DMS53 treated with DMSO at 0.1 percent for 48 hours (cell line): ENCODE results near the gene KCNQ5.

ENCODE experiments used
- DNase-seq: peaks from one replicate; lab custom pipeline; 2025; ENCODE audit not compliant: unreplicated experiment; lab: John Stamatoyannopoulos, UW

KCNQ5 gene

DNA sequence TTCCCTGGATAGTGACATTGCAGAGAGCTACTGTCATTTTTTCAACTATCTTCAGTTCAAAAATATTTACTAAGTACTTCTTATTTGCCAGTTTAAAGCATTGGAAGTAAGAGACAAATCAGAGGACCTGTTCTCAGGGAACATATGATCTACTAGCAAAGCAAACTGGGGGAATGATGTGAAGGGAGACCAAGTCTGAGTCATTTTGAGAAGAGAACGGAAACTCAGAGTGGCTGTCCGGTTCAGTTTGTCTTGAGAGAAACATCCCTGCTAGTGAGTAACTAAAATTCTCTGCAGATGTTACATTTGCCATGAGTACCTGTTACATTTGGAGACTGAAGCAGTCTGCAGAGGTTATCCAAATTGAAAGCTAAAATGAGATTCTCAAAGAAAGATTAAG lies 118.3 kb downstream of the KCNQ5 start:
- DNase-seq = no peak

GRCh38 chr6:72741083-72741482 lies 119.2 kb downstream of the KCNQ5 start:
- DNase-seq = no peak

GRCh38 chr6:72742001-72742673 lies 120.3 kb downstream of the KCNQ5 start:
- no peak for DNase-seq

GRCh38 chr6:72746276-72746675 lies 124.4 kb downstream of the KCNQ5 start:
- DNase-seq = no peak

DNA sequence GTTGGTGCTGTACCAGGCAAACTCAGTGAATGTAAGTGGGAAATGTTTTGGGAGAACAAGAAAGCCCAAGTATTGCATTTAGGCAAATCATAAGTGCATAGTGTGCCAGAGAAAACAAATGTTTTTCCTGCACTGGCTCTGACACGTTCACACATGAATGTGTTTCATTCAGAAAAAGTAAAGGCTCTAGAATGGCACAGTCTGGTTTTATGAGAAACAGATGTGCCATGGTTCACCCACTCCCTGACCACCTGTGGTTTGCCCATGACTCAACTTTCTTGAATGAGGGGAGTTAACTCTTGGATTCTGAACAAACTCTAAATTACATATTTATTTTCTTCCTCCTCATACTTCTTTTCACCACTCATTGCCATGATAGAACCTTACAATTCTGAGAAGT lies 126.9 kb downstream of the KCNQ5 start:
- no peak for DNase-seq

- DNase-seq = no peak
These were observed 133.9 kb downstream of the KCNQ5 start for GRCh38 chr6:72755752-72756151.

- DNase-seq = no peak
These were observed 135.2 kb downstream of the KCNQ5 start for GRCh38 chr6:72757048-72757447.

DNA sequence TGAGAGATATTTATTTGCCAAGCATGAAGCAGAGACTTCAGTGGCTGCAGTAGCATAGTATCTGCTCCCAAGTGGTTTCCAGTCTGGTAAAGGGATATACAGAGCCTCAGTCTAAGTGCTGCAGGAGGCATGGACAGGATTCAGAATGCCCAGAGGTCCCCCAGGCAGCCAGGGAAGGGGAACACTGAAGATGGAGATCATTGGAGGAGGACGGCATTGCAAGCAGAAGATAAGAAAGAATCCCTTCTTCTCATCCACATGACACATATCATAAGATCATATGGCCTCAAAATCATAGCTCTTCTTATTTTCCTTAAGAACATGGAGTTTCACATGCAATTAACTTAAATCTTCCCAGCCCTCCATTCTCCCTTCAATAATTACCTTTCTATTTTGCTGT lies 136.1 kb downstream of the KCNQ5 start:
- no peak for DNase-seq

GRCh38 chr6:72758901-72759300 lies 137.0 kb downstream of the KCNQ5 start:
- DNase-seq = no peak

DNA sequence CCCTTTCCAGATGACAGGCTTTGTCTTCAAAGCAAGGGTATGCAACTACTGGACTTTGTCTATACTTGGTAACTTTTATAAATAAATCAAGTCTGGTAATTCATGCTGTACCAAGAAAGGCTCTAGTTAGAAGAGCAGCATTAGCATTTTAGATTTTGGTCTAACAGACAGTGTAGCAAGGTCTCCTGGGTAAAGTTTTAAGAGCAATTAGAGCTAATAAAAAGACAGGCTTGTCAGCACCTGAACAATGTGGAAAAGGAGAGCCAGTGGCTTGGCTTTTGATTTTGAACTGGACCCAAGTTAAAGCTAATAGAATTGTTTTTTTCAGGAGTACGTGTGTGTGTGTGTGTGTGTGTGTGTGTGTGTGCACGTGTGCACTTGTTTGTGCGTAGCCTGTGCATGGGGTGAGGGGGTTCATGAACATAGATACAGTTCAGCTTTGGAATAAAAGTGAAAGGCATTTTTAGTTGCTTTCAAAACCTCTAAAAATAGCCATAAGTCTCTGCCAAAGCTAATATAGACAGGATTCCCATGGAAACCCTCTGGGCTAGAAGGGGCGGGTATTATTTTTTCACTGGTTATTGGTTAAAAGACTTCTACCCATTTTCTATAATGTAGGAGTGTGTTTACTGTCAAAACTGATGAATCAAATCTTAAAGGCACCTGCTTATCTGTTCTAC lies 138.4 kb downstream of the KCNQ5 start:
- DNase-seq = no peak

GRCh38 chr6:72761761-72762160 lies 139.9 kb downstream of the KCNQ5 start:
- DNase-seq = no peak

- no peak for DNase-seq
These were observed 147.7 kb downstream of the KCNQ5 start for GRCh38 chr6:72769459-72770125.

DNA sequence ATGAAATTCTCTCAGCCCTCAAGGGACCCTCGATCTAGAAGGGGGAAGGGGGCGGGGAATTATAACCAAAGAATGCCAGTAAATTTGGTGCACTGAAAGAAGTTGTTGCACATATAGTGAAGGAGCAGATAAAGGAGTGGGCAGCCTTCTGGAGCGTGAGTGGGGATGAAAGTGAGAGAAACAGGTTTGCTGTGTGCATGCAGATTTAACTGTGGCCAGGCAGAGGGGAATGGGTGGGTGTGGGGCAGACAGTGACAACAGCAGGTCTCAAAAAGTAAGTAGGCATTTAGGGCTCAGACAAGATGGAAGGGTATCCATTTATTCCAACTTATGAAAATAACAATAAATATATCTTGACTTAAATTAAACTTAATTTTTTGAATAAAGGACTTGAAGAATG lies 149.1 kb downstream of the KCNQ5 start:
- no peak for DNase-seq

- no peak for DNase-seq
These were observed 154.6 kb downstream of the KCNQ5 start for GRCh38 chr6:72776456-72776855.

DNA sequence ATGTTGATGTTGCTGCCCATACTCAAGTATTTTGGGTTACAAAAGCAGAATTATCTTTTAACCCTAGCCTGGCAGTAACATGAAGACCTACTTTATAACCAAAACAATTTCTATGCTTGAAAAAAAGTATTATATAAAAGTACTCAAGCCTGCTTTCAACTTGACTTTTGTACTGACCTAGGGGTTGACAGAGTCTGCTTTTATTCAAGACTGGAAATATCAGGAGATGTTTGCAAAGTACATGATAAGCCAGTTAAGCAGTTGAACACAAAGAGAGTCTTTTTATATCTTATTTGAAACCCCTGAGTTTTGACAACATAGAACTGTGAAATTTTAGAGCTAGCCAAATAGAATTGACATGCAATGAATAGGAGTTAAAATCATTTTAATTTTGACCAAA lies 159.8 kb downstream of the KCNQ5 start:
- no peak for DNase-seq

- DNase-seq = no peak
These were observed 161.2 kb downstream of the KCNQ5 start for GRCh38 chr6:72783035-72783434.

DNA sequence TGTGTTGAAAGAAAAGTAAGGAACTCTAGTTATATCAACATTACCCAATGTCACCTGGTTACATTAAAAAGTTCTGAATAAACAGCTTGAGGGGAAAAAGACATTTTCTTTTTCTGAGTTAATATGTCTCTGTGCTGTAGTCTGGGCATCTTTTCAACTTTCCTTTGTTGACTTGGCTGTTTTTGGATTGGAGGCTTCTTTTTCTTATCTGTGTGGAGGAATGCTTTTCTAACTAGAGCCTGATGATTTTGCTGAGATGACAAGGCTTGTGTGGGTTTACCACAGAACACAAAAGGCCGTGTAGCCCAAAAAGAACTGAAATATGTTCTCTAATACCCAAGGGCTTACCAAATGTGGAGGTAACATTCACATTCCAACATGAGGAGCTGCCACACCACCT lies 161.8 kb downstream of the KCNQ5 start:
- DNase-seq = no peak

DNA sequence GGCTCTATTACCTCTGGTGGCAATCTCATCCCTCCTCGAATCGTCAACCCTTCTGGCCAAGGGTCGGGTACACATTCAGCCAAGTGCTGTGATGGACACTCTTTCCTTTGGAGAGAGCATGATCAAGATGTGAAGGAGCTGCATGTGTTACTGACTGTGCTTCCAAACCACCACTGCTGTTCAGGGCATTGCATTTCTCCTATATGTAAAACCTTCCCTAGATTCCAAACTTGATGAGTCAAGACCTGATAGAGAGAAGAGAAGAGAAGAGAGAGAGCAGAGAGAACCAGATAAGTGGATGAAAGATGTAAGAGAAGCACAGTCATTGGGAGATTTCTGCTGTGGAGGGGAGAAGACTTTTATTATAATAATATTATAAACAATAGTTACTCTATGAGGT lies 162.2 kb downstream of the KCNQ5 start:
- DNase-seq = no peak

GRCh38 chr6:72784581-72784980 lies 162.7 kb downstream of the KCNQ5 start:
- DNase-seq = no peak

DNA sequence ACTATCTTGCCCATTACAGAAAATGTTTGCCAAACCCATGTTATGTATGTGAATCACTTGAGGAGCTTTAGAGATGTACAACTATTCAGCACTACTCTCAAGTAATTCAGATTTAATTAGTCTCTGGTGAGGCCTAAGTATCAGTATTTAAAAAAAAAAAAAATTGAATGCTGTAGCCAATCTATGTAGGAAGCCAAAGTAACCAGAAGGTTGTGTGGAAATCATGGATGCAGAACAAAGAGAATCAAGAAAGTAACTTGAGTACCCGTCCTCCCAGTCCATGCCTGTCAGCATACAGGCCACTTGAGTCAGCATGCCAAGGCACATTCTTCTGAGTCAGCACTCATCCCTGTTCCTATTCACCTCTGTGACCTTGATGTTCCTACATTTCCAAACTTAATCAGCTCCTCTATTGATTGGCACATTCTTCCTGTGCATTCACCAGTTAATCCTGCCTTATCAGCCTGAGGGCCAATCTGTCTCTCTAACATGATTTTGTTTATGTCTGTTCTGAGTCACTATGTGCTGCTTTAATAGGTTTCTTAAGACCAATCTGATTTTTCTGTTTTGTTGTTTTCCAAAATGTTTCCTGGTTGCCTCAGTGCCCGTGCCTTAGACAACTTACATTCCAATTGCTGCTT lies 165.6 kb downstream of the KCNQ5 start:
- peak; percentile 18 for DNase-seq

GRCh38 chr6:72788188-72788587 lies 166.3 kb downstream of the KCNQ5 start:
- DNase-seq = peak; percentile 9

DNA sequence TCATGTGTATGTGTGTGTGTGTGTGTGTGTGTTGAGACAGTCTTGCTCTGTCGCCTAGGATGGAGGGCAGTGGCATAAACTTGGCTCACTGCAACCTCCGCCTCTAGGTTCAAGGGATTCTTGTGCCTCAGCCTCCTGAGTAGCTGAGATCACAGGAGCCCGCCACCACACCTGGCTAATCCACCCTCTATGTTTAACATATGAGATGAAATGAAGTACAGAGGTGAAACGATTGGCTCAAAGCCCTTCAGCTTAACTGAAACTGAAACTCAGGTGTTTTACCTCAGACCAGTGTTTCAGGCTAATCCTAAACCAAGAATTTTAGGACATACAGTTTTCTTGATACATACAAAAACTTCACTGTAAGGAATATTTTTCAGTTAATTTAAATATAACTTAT lies 167.3 kb downstream of the KCNQ5 start:
- no peak for DNase-seq
